ENCODE data around the gene PWWP2B. TPM values are rescaled to one million over a fixed set of nuclear protein-coding genes. Genes with fewer than 3 reads are reported as not detected.

Gene PWWP2B
- total RNA-seq, 1 experiment from 2014 or later = 10.0 TPM

GRCh38 chr10:132445516-132446194 is 48.7 kb downstream of the PWWP2B start:
- intact Hi-C loops (cut with micrococcal nuclease) = loop anchor here (1.0 kb wide), 1 partner anchor 48 kb away; the partner anchor contains the start of gene PWWP2B
- no peak overlapping the region for H3K27ac Mint-ChIP-seq (ENCODE audit: low read depth, unreplicated experiment)
- no peaks in the 10 kb centered on the region for H3K27me3 Mint-ChIP-seq (ENCODE audit: insufficient read depth, unreplicated experiment)
- no peak for DNase-seq (ENCODE audit: unreplicated experiment)
- CTCF ChIA-PET = interaction anchor here (0.5 to 3.7 kb wide), 9 partner anchors 8 to 130 kb away, joined by 3 to 26 read pairs (median 4); no protein-coding TSS in a partner anchor
- no peaks in the 10 kb centered on the region for H3K9me3 Mint-ChIP-seq (ENCODE audit: unreplicated experiment)
- POLR2A ChIA-PET = interaction anchor here (0.9 kb wide), 1 partner anchor 49 kb away, joined by 3 read pairs; the partner anchor contains the start of gene PWWP2B
- no peak overlapping the region for H3K4me3 Mint-ChIP-seq (ENCODE audit: unreplicated experiment)
- H3K36me3 Mint-ChIP-seq (ENCODE audit: insufficient read depth, unreplicated experiment) = no peaks in the 10 kb centered on the region
- no TSS peak for BruUV-seq (replicated peaks)
- TF ChIP-seq, protein P1, sequence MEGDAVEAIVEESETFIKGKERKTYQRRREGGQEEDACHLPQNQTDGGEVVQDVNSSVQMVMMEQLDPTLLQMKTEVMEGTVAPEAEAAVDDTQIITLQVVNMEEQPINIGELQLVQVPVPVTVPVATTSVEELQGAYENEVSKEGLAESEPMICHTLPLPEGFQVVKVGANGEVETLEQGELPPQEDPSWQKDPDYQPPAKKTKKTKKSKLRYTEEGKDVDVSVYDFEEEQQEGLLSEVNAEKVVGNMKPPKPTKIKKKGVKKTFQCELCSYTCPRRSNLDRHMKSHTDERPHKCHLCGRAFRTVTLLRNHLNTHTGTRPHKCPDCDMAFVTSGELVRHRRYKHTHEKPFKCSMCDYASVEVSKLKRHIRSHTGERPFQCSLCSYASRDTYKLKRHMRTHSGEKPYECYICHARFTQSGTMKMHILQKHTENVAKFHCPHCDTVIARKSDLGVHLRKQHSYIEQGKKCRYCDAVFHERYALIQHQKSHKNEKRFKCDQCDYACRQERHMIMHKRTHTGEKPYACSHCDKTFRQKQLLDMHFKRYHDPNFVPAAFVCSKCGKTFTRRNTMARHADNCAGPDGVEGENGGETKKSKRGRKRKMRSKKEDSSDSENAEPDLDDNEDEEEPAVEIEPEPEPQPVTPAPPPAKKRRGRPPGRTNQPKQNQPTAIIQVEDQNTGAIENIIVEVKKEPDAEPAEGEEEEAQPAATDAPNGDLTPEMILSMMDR (IDR thresholded peaks at IDR 0.05; ENCODE audit: unreplicated experiment) = no peak
- peaks cover 26% of the 10 kb centered on the region for H3K4me1 Mint-ChIP-seq (ENCODE audit: insufficient read depth, unreplicated experiment)

- no TSS peak for BruUV-seq (replicated peaks)
- Mint-ChIP-seq H3K36me3 (ENCODE audit: insufficient read depth, unreplicated experiment) (no peaks in the 10 kb centered on the region), H3K27ac (ENCODE audit: low read depth, unreplicated experiment) (peak overlapping the region; percentile 97), H3K4me3 (ENCODE audit: unreplicated experiment) (peak overlapping the region; percentile 41), H3K4me1 (ENCODE audit: insufficient read depth, unreplicated experiment) (peaks cover 26% of the 10 kb centered on the region), H3K27me3 (ENCODE audit: insufficient read depth, unreplicated experiment) (no peaks in the 10 kb centered on the region), H3K9me3 (ENCODE audit: unreplicated experiment) (no peaks in the 10 kb centered on the region)
- ChIA-PET POLR2A (interaction anchor here (0.6 to 3.3 kb wide), 4 partner anchors 27 to 465 kb away, joined by 3 to 32 read pairs (median 10); partner anchors contain the start of gene PWWP2B), CTCF (interaction anchor here (0.6 to 3.7 kb wide), 8 partner anchors 9 to 57 kb away, joined by 3 to 26 read pairs (median 5); no protein-coding TSS in a partner anchor)
- TF ChIP-seq, protein P1 (IDR thresholded peaks at IDR 0.05; ENCODE audit: unreplicated experiment) = no peak
- intact Hi-C loops (cut with micrococcal nuclease) = loop anchor here (1.0 kb wide), 1 partner anchor 49 kb away; the partner anchor contains the start of gene PWWP2B
- DNase-seq (ENCODE audit: unreplicated experiment) = no peak
Observed at GRCh38 chr10:132446195-132446581, 49.2 kb downstream of the PWWP2B start.

DNA sequence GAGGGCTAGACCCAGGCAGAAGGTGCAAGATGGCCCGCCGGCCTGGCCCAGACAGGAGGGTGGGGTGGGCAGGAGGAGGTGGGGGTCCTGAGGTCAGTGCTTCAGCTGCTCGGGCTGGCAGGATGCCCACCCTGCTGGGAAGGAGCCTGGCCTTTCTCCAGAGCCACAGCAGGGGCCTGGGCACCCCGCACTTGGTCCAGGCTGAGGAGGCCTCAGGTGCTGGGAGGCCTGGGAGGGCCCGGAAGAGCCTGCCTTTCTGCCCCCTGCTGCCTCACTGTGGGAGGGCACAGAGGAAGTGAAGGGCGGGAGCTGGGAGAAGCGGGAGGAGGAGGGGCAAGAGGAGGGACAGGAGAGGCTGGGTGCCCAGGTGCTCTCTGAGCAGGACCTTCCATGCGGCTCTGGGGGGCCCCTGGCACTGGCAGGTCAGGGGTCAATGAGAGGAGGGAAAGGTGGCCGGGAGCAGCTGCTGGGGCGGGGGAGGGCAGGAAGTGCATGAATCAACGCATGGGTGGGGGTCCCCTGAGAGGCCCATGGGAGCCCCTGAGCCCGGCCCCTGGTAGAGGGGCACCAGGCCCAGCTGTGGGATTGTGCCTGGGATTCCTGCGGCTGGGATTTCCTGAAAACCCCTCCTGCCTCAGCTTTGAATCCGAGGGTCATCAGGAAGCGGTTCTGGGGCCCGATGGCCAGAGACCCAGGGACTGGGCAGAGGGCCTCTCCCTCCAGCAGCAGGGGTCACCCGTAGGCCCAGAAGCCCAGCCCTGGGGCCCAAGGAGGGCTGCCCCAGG is 49.9 kb downstream of the PWWP2B start:
- H3K36me3 Mint-ChIP-seq (ENCODE audit: insufficient read depth, unreplicated experiment) = peaks cover 5% of the 10 kb centered on the region
- H3K4me3 Mint-ChIP-seq (ENCODE audit: unreplicated experiment) = peak overlapping the region; percentile 41
- peaks cover 31% of the 10 kb centered on the region for H3K4me1 Mint-ChIP-seq (ENCODE audit: insufficient read depth, unreplicated experiment)
- ChIA-PET CTCF (interaction anchor here (0.6 to 3.7 kb wide), 8 partner anchors 10 to 58 kb away, joined by 3 to 26 read pairs (median 5); no protein-coding TSS in a partner anchor), POLR2A (interaction anchor here (0.6 to 3.3 kb wide), 9 partner anchors 9 to 466 kb away, joined by 3 to 32 read pairs (median 4); partner anchors contain the start of gene PWWP2B)
- H3K27ac Mint-ChIP-seq (ENCODE audit: low read depth, unreplicated experiment) = peak overlapping the region; percentile 97
- TF ChIP-seq, protein P1 (IDR thresholded peaks at IDR 0.05; ENCODE audit: unreplicated experiment) = peak; percentile 47
- DNase-seq (ENCODE audit: unreplicated experiment) = peak; percentile 94
- no peaks in the 10 kb centered on the region for H3K9me3 Mint-ChIP-seq (ENCODE audit: unreplicated experiment)
- H3K27me3 Mint-ChIP-seq (ENCODE audit: insufficient read depth, unreplicated experiment) = no peaks in the 10 kb centered on the region
- intact Hi-C loops (cut with micrococcal nuclease) = loop anchor here (1.0 kb wide), 1 partner anchor 50 kb away; the partner anchor contains the start of gene PWWP2B
- TSS peak; percentile 81 for BruUV-seq (replicated peaks)

All from MCF 10A (cell line).